HEK293 (cell line): ENCODE measurements around the gene MARK2.

Source experiments
- CTCF ChIA-PET: fragments of 350-600 bp; formaldehyde crosslinking; extraction: SDS; loops from one replicate; lab custom pipeline; 2021; ENCODE audit warnings: antibody characterized with exemption; lab: Yijun Ruan, JAX
- POLR2A ChIA-PET: fragments of 300-600 bp; formaldehyde crosslinking; extraction: SDS; loops from one replicate; lab custom pipeline; 2020; ENCODE audit warnings: antibody characterized with exemption, inconsistent platforms; lab: Yijun Ruan, JAX
- H3K27ac ChIP-seq: fragments of 200-500 bp; sonication (Bioruptor generic); 2 replicates; pipeline ENCODE4 v1.5.1; 2014; ENCODE audit warnings: low read depth, low read length, control low read depth, inconsistent platforms; ENCODE audit errors: extremely low read depth
- H3K36me3 ChIP-seq, 2 experiments: fragments of 200-500 bp in 1 of 2; sonication (Bioruptor generic) in 1 of 2; 1 replicate in 1 of 2; 2 replicates in 1 of 2; pipeline ENCODE4 v1.5.1; 2014 to 2017; ENCODE audit warnings: inconsistent platforms in 2 of 2, low read length in 2 of 2; ENCODE audit not compliant: control insufficient read depth in 2 of 2, insufficient read depth in 1 of 2
- H3K4me1 ChIP-seq: fragments of 200-500 bp; sonication (Bioruptor generic); 2 replicates; pipeline ENCODE4 v1.5.1; 2014; ENCODE audit warnings: mild to moderate bottlenecking, low read length, inconsistent platforms; ENCODE audit not compliant: control insufficient read depth, insufficient read depth
- H3K4me3 ChIP-seq: 2 replicates; pipeline ENCODE4 v1.5.1; 2011; ENCODE audit warnings: low read depth, mild to moderate bottlenecking, control low read depth, low read length, moderate library complexity
- H3K9me3 ChIP-seq: fragments of 200-500 bp; sonication (Bioruptor generic); 2 replicates; pipeline ENCODE4 v1.5.1; 2014; ENCODE audit warnings: low read depth, low read length, inconsistent platforms; ENCODE audit not compliant: control insufficient read depth, insufficient read depth
- HOXC10 ChIP-seq: sonication (generic); formaldehyde crosslinking; IDR thresholded peaks from 2 replicates; pipeline ENCODE4 v1.8.1; 2023; ENCODE audit warnings: mild to moderate bottlenecking, missing genetic modification reagents
- MEIS1 ChIP-seq: sonication (generic); formaldehyde crosslinking; IDR thresholded peaks from 2 replicates; pipeline ENCODE4 v1.8.1; 2022; ENCODE audit warnings: missing genetic modification reagents, mild to moderate bottlenecking, borderline replicate concordance
- REPIN1 ChIP-seq: fragments of 450-650 bp; formaldehyde crosslinking; IDR thresholded peaks from 2 replicates; pipeline ENCODE4 v1.5.1; 2017; ENCODE audit warnings: missing biosample characterization, missing genetic modification characterization, low read depth
- ZBTB17 ChIP-seq: fragments of 450-650 bp; formaldehyde crosslinking; IDR thresholded peaks from 2 replicates; pipeline ENCODE4 v1.5.1; 2016; ENCODE audit warnings: missing biosample characterization, missing genetic modification characterization
- ZFP69B ChIP-seq: fragments of 450-650 bp; formaldehyde crosslinking; IDR thresholded peaks from 2 replicates; pipeline ENCODE4 v1.5.1; 2016; ENCODE audit warnings: missing biosample characterization, missing genetic modification characterization
- ZNF10 ChIP-seq: fragments of 450-650 bp; formaldehyde crosslinking; IDR thresholded peaks from 2 replicates; pipeline ENCODE4 v1.5.1; 2017; ENCODE audit warnings: missing biosample characterization, missing genetic modification characterization
- ZNF18 ChIP-seq: fragments of 450-650 bp; formaldehyde crosslinking; IDR thresholded peaks from 2 replicates; pipeline ENCODE4 v1.5.1; 2016; ENCODE audit warnings: missing biosample characterization, missing genetic modification characterization
- ZNF223 ChIP-seq: fragments of 450-650 bp; formaldehyde crosslinking; IDR thresholded peaks from 2 replicates; pipeline ENCODE4 v1.5.1; 2016; ENCODE audit warnings: missing biosample characterization, missing genetic modification characterization
- ZNF513 ChIP-seq: fragments of 450-650 bp; IDR thresholded peaks from 2 replicates; pipeline ENCODE4 v1.5.1; 2018; ENCODE audit warnings: missing biosample characterization, missing genetic modification characterization
- ZNF585B ChIP-seq: fragments of 450-650 bp; formaldehyde crosslinking; IDR thresholded peaks from 2 replicates; pipeline ENCODE4 v1.5.1; 2016; ENCODE audit warnings: missing biosample characterization, missing genetic modification characterization
- ZNF658 ChIP-seq: fragments of 450-650 bp; formaldehyde crosslinking; IDR thresholded peaks from 2 replicates; pipeline ENCODE4; 2016; ENCODE audit warnings: missing biosample characterization, missing genetic modification characterization
- ZSCAN18 ChIP-seq: fragments of 450-650 bp; formaldehyde crosslinking; IDR thresholded peaks from 2 replicates; pipeline ENCODE4 v1.5.1; 2016; ENCODE audit warnings: missing biosample characterization, missing genetic modification characterization
- TF ChIP-seq, protein P1 (sequence below): sonication (generic); formaldehyde crosslinking; IDR thresholded peaks from 2 replicates; pipeline ENCODE4 v1.8.1; 2022; ENCODE audit warnings: mild to moderate bottlenecking, moderate library complexity, missing genetic modification reagents
- TF ChIP-seq, protein P2 (sequence below): fragments of 450-650 bp; formaldehyde crosslinking; IDR thresholded peaks from 2 replicates; pipeline ENCODE4 v1.5.1; 2016; ENCODE audit warnings: missing biosample characterization, missing genetic modification characterization, borderline replicate concordance
- TF ChIP-seq, protein P3 (sequence below): fragments of 450-650 bp; formaldehyde crosslinking; conservative IDR thresholded peaks from 2 replicates; pipeline ENCODE4 v1.5.1; 2016; ENCODE audit warnings: low read depth, missing biosample characterization, missing genetic modification characterization
- TF ChIP-seq, protein P4 (sequence below): fragments of 450-650 bp; formaldehyde crosslinking; IDR thresholded peaks from 2 replicates; pipeline ENCODE4 v1.5.1; 2016; ENCODE audit warnings: missing biosample characterization, missing genetic modification characterization

Gene MARK2

GRCh38 chr11:63938479-63939396 lies 99.8 kb downstream of the MARK2 start, which contains the start of gene NAA40:
Gene NAA40, plus strand, starts transcription at chr11:63939002. Its CDS starts 95 bp downstream, at chr11:63939097.
- ChIA-PET CTCF (interaction anchor here (0.7 to 0.9 kb wide), 2 partner anchors 21 to 103 kb away, joined by 3 read pairs; partner anchors contain the start of gene RCOR2), POLR2A (interaction anchor here (0.5 to 1.9 kb wide), 4 partner anchors 19 to 248 kb away, joined by 3 to 9 read pairs (median 5); no protein-coding TSS in a partner anchor)
- peaks cover 0 to 25% of the 10 kb centered on the region in 2 experiments; a peak in 1 of 3 replicates for H3K36me3 ChIP-seq
- H3K4me3 ChIP-seq = peak within 1 kb of the TSS; percentile 90
- no peaks in the 10 kb centered on the region for H3K9me3 ChIP-seq
- H3K27ac ChIP-seq = peak within 1 kb of the TSS; percentile 57; the same call in 1 of the 2 replicates
- H3K4me1 ChIP-seq = no peaks in the 10 kb centered on the region
- TF ChIP-seq ZSCAN18 (tag by site-specific recombination) (no peak), HOXC10 (CRISPR knock-in tag) (no peak), ZBTB17 (peak; percentile 85), REPIN1 (tag by site-specific recombination) (no peak), ZNF585B (tag by site-specific recombination) (no peak), ZNF658 (tag by site-specific recombination) (no peak), ZNF223 (no peak), ZNF18 (no peak), ZFP69B (no peak), MEIS1 (CRISPR knock-in tag) (no peak), ZNF10 (tag by site-specific recombination) (no peak), ZNF513 (tag by site-specific recombination) (no peak)
- TF ChIP-seq, protein P1, sequence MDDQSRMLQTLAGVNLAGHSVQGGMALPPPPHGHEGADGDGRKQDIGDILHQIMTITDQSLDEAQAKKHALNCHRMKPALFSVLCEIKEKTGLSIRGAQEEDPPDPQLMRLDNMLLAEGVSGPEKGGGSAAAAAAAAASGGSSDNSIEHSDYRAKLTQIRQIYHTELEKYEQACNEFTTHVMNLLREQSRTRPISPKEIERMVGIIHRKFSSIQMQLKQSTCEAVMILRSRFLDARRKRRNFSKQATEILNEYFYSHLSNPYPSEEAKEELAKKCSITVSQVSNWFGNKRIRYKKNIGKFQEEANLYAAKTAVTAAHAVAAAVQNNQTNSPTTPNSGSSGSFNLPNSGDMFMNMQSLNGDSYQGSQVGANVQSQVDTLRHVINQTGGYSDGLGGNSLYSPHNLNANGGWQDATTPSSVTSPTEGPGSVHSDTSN (CRISPR knock-in tag) = peak; percentile 81
- TF ChIP-seq, protein P2, sequence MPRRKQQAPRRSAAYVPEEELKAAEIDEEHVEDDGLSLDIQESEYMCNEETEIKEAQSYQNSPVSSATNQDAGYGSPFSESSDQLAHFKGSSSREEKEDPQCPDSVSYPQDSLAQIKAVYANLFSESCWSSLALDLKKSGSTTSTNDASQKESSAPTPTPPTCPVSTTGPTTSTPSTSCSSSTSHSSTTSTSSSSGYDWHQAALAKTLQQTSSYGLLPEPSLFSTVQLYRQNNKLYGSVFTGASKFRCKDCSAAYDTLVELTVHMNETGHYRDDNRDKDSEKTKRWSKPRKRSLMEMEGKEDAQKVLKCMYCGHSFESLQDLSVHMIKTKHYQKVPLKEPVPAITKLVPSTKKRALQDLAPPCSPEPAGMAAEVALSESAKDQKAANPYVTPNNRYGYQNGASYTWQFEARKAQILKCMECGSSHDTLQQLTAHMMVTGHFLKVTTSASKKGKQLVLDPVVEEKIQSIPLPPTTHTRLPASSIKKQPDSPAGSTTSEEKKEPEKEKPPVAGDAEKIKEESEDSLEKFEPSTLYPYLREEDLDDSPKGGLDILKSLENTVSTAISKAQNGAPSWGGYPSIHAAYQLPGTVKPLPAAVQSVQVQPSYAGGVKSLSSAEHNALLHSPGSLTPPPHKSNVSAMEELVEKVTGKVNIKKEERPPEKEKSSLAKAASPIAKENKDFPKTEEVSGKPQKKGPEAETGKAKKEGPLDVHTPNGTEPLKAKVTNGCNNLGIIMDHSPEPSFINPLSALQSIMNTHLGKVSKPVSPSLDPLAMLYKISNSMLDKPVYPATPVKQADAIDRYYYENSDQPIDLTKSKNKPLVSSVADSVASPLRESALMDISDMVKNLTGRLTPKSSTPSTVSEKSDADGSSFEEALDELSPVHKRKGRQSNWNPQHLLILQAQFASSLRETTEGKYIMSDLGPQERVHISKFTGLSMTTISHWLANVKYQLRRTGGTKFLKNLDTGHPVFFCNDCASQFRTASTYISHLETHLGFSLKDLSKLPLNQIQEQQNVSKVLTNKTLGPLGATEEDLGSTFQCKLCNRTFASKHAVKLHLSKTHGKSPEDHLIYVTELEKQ (tag by site-specific recombination) = no peak
- TF ChIP-seq, protein P3, sequence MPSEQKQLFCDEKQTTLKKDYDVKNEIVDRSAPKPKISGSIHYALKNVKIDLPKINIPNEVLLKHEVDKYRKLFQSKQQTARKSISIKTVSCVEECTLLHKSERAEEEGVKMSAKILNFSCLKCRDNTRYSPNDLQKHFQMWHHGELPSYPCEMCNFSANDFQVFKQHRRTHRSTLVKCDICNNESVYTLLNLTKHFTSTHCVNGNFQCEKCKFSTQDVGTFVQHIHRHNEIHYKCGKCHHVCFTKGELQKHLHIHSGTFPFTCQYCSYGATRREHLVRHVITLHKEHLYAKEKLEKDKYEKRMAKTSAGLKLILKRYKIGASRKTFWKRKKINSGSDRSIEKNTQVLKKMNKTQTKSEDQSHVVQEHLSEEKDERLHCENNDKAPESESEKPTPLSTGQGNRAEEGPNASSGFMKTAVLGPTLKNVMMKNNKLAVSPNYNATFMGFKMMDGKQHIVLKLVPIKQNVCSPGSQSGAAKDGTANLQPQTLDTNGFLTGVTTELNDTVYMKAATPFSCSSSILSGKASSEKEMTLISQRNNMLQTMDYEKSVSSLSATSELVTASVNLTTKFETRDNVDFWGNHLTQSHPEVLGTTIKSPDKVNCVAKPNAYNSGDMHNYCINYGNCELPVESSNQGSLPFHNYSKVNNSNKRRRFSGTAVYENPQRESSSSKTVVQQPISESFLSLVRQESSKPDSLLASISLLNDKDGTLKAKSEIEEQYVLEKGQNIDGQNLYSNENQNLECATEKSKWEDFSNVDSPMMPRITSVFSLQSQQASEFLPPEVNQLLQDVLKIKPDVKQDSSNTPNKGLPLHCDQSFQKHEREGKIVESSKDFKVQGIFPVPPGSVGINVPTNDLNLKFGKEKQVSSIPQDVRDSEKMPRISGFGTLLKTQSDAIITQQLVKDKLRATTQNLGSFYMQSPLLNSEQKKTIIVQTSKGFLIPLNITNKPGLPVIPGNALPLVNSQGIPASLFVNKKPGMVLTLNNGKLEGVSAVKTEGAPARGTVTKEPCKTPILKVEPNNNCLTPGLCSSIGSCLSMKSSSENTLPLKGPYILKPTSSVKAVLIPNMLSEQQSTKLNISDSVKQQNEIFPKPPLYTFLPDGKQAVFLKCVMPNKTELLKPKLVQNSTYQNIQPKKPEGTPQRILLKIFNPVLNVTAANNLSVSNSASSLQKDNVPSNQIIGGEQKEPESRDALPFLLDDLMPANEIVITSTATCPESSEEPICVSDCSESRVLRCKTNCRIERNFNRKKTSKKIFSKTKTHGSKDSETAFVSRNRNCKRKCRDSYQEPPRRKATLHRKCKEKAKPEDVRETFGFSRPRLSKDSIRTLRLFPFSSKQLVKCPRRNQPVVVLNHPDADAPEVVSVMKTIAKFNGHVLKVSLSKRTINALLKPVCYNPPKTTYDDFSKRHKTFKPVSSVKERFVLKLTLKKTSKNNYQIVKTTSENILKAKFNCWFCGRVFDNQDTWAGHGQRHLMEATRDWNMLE (tag by site-specific recombination) = no peak
- TF ChIP-seq, protein P4, sequence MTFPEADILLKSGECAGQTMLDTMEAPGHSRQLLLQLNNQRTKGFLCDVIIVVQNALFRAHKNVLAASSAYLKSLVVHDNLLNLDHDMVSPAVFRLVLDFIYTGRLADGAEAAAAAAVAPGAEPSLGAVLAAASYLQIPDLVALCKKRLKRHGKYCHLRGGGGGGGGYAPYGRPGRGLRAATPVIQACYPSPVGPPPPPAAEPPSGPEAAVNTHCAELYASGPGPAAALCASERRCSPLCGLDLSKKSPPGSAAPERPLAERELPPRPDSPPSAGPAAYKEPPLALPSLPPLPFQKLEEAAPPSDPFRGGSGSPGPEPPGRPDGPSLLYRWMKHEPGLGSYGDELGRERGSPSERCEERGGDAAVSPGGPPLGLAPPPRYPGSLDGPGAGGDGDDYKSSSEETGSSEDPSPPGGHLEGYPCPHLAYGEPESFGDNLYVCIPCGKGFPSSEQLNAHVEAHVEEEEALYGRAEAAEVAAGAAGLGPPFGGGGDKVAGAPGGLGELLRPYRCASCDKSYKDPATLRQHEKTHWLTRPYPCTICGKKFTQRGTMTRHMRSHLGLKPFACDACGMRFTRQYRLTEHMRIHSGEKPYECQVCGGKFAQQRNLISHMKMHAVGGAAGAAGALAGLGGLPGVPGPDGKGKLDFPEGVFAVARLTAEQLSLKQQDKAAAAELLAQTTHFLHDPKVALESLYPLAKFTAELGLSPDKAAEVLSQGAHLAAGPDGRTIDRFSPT = peak; percentile 60; the same call in 1 of the 2 replicates
